Measurements from ENCODE around the gene ZAP70. TPM values are rescaled to one million over a fixed set of nuclear protein-coding genes. Genes with fewer than 3 reads are reported as not detected.

Gene ZAP70
- total and polyA plus RNA-seq, 2 experiments from 2014 or later = not detected

DNA sequence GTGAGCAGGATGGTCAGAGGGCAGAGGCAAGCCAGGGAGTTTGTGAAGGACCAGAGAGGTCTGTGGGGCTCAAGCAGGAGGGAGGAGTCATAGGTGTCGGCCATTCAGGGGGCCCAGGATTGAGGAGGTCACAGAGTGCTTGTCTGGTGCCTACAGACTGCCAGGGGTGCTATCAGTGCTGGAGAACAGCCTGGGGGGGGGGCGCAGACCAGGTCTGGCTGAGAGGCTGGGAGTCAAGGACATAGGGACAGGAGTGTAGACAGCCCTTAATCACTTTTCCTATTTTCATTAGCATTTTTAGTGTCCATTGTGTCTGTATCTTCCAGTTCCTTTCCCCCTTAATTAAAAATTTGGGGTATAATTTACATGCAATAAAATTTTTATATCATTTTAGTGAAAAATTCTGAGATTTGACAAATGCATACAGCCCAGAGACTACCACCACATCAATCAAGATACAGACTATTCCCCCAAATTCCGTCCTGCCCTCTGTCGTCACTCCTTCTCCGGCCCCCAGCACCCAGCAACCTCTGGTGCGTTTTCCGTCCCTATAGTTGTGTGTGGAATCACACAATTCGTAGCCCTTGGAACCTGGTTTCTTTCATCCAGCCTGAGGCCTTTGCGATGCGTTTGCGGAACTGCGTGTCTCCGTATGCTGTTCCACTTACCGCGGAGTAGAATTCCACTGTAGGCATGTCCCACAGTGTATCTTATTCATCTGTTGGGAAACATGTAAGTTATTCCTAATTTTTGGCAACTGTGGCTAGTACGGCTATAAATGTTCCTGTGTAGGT, 6.2 kb downstream of the ZAP70 start:
- no peaks in the 10 kb centered on the region for H3K79me2 ChIP-seq (ENCODE audit: insufficient read depth)
- 81 to 86% methylated on average over 16 of the region's 16 CpGs for WGBS, 2 experiments (ENCODE audit: low coverage in 1 of 2, low lambda C conversion rate in 2 of 2, missing lambda C conversion rate in 2 of 2)
- in situ Hi-C loops (cut with MboI) = no loop called here
- H3K9me3 ChIP-seq (ENCODE audit: low read depth) = no peaks in the 10 kb centered on the region
- H3K9me2 ChIP-seq (ENCODE audit: insufficient read depth) = no peaks in the 10 kb centered on the region
- H3K4me1 ChIP-seq (ENCODE audit: insufficient read depth) = no peaks in the 10 kb centered on the region
- no peaks in the 10 kb centered on the region for H3K36me3 ChIP-seq (ENCODE audit: low read depth)
- no peak overlapping the region for H3K4me2 ChIP-seq (ENCODE audit: unreplicated experiment)
- H3K9ac ChIP-seq = no peak overlapping the region
- no peaks in the 10 kb centered on the region for H3K27me3 ChIP-seq (replicated peaks; ENCODE audit: insufficient read depth)
- no peak for DNase-seq
- H3F3A ChIP-seq (ENCODE audit: insufficient read depth) = no peaks in the 10 kb centered on the region
- no peak for TF ChIP-seq EZH2phosphoT487 (IDR thresholded peaks at IDR 0.05; ENCODE audit: insufficient read depth, low read depth)
- no peak for TF ChIP-seq EZH2 (IDR thresholded peaks at IDR 0.05; ENCODE audit: insufficient read depth, poor library complexity, severe bottlenecking)
- no peaks in the 10 kb centered on the region for H4K20me1 ChIP-seq (ENCODE audit: insufficient read depth)
- H3K27ac ChIP-seq = no peak overlapping the region
- H3K4me3 ChIP-seq = no peak overlapping the region
- no peak overlapping the region for H2AFZ ChIP-seq

DNA sequence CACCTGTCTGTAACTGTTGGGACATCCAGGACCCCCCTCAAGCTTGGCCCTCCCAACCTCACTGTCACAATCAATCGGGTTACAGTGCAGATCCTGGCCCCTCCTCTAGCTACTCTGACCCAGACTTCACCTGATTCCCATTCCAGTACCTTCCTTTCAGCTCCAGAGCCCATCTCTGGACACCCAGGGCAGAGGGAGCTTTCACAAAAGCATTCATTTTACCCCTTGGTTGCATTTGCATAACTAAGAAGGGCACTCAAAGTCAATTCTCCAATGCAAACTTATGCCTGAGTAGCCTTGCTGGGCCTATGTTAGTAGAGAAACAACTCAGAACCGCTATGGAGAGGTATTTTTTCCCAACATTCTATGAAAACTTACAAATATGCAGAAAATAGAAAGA, 7.4 kb downstream of the ZAP70 start:
- H3K36me3 ChIP-seq (ENCODE audit: low read depth) = no peaks in the 10 kb centered on the region
- H3K9ac ChIP-seq = no peak overlapping the region
- no peaks in the 10 kb centered on the region for H3F3A ChIP-seq (ENCODE audit: insufficient read depth)
- no peaks in the 10 kb centered on the region for H3K27me3 ChIP-seq (replicated peaks; ENCODE audit: insufficient read depth)
- H4K20me1 ChIP-seq (ENCODE audit: insufficient read depth) = no peaks in the 10 kb centered on the region
- no peak overlapping the region for H3K27ac ChIP-seq
- no peak for DNase-seq
- 37 to 50% methylated on average over 2 of the region's 2 CpGs for WGBS, 2 experiments (ENCODE audit: low coverage in 1 of 2, low lambda C conversion rate in 2 of 2, missing lambda C conversion rate in 2 of 2)
- in situ Hi-C loops (cut with MboI) = no loop called here
- no peaks in the 10 kb centered on the region for H3K79me2 ChIP-seq (ENCODE audit: insufficient read depth)
- no peak overlapping the region for H2AFZ ChIP-seq
- TF ChIP-seq EZH2phosphoT487 (IDR thresholded peaks at IDR 0.05; ENCODE audit: insufficient read depth, low read depth) (no peak), EZH2 (IDR thresholded peaks at IDR 0.05; ENCODE audit: insufficient read depth, poor library complexity, severe bottlenecking) (no peak)
- no peaks in the 10 kb centered on the region for H3K9me2 ChIP-seq (ENCODE audit: insufficient read depth)
- H3K4me3 ChIP-seq = no peak overlapping the region
- H3K4me1 ChIP-seq (ENCODE audit: insufficient read depth) = no peaks in the 10 kb centered on the region
- H3K9me3 ChIP-seq (ENCODE audit: low read depth) = no peaks in the 10 kb centered on the region
- no peak overlapping the region for H3K4me2 ChIP-seq (ENCODE audit: unreplicated experiment)

DNA sequence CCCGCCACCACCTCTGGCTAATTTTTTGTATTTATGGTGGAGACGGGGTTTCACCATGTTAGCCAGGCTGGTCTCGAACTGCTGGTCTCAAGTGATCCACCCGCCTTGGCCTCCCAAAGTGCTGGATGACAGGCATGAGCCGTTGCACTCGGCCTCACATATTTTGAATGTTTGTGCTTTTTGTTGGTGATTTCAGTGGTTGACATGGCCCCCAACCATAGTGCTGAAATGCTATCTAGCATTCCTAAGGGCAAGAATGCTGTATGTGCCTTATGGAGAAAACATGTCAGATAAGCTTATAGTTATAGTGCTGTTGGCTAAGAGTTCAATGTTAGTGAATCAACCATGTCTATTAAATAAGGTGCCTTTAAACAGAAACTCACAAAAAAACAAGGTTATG, 8.9 kb downstream of the ZAP70 start:
- Histone ChIP-seq H3K79me2 (ENCODE audit: insufficient read depth) (no peaks in the 10 kb centered on the region), H3K9me2 (ENCODE audit: insufficient read depth) (no peaks in the 10 kb centered on the region), H3K4me1 (ENCODE audit: insufficient read depth) (no peaks in the 10 kb centered on the region), H3K36me3 (ENCODE audit: low read depth) (no peaks in the 10 kb centered on the region), H3K9me3 (ENCODE audit: low read depth) (no peaks in the 10 kb centered on the region), H3K9ac (no peak overlapping the region), H3K4me2 (ENCODE audit: unreplicated experiment) (no peak overlapping the region), H3K4me3 (no peak overlapping the region), H2AFZ (no peak overlapping the region), H3K27ac (no peak overlapping the region), H4K20me1 (ENCODE audit: insufficient read depth) (no peaks in the 10 kb centered on the region), H3F3A (ENCODE audit: insufficient read depth) (no peaks in the 10 kb centered on the region), H3K27me3 (replicated peaks; ENCODE audit: insufficient read depth) (no peaks in the 10 kb centered on the region)
- DNase-seq = no peak
- in situ Hi-C loops (cut with MboI) = no loop called here
- 75% methylated on average over 6 of the region's 6 CpGs for WGBS, 2 experiments (ENCODE audit: low coverage in 1 of 2, low lambda C conversion rate in 2 of 2, missing lambda C conversion rate in 2 of 2)
- TF ChIP-seq EZH2phosphoT487 (IDR thresholded peaks at IDR 0.05; ENCODE audit: insufficient read depth, low read depth) = no peak
- no peak for TF ChIP-seq EZH2 (IDR thresholded peaks at IDR 0.05; ENCODE audit: insufficient read depth, poor library complexity, severe bottlenecking)

DNA sequence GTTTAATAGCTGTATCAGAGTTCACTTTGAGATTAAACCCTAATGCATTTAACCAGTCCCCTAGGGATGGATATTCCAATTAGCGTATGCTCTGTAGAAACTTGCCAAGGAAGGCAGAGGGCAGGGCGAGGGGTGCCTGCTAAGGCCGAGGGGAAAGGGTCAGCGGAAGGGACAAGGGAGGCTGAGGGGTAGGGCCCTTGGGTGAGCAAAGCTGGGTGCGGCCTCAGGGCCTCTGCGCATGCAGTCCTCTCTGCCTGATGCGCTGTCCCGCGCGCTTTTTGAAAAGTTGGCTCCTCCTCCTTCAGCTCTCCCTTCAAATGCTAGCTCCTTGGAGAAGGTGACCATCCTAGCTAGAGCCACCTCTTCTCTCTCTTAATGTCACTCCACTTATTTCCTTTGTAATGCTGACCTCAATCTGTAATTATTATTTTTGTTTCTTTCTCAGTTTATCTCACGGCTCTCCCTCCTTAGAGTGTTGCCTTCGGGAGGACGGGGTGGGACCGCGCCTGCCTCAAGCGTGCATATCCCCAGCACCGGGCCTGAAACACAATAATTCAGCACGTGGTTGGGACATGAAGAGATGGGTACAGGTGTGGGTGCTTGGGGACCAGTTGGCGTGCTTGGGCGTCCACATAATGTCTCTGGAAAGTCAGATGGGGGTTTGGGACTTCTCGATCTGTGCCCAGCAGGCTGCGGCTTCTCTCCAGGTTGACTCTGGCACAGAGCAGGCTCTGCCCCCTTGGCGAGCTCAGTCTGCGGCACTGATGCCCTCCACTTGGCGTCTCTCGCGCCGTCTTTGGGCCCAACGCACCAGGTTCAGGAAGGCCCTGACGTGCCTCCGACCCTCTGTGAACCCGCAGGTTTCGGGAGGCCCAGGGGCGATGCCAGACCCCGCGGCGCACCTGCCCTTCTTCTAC, 10.0 kb downstream of the ZAP70 start:
- H3K4me3 ChIP-seq = no peak overlapping the region
- H3K36me3 ChIP-seq (ENCODE audit: low read depth) = no peaks in the 10 kb centered on the region
- 81 to 83% methylated on average over 35 to 37 of the region's 37 CpGs for WGBS, 2 experiments (ENCODE audit: low coverage in 1 of 2, low lambda C conversion rate in 2 of 2, missing lambda C conversion rate in 2 of 2)
- H3K79me2 ChIP-seq (ENCODE audit: insufficient read depth) = no peaks in the 10 kb centered on the region
- H3K4me1 ChIP-seq (ENCODE audit: insufficient read depth) = 0 out of 2 replicates have a peak, but pooled peaks cover 4% of the 10 kb centered on the region
- no peaks in the 10 kb centered on the region for H3F3A ChIP-seq (ENCODE audit: insufficient read depth)
- H3K9ac ChIP-seq = no peak overlapping the region
- H2AFZ ChIP-seq = no peak overlapping the region
- TF ChIP-seq EZH2 (IDR thresholded peaks at IDR 0.05; ENCODE audit: insufficient read depth, poor library complexity, severe bottlenecking) = no peak
- no peak for TF ChIP-seq EZH2phosphoT487 (IDR thresholded peaks at IDR 0.05; ENCODE audit: insufficient read depth, low read depth)
- no peaks in the 10 kb centered on the region for H3K9me3 ChIP-seq (ENCODE audit: low read depth)
- no peak for DNase-seq
- no peaks in the 10 kb centered on the region for H3K27me3 ChIP-seq (replicated peaks; ENCODE audit: insufficient read depth)
- no peak overlapping the region for H3K27ac ChIP-seq
- no peaks in the 10 kb centered on the region for H4K20me1 ChIP-seq (ENCODE audit: insufficient read depth)
- in situ Hi-C loops (cut with MboI) = no loop called here
- H3K9me2 ChIP-seq (ENCODE audit: insufficient read depth) = no peaks in the 10 kb centered on the region
- no peak overlapping the region for H3K4me2 ChIP-seq (ENCODE audit: unreplicated experiment)

Measured in GM23248 (cell line).